HT-29 (cell line): ENCODE measurements around the gene ZNF32. TPM values are rescaled to one million over a fixed set of nuclear protein-coding genes. Genes with fewer than 3 reads are reported as not detected.

Experiments used
- DNase-seq: peaks from one replicate; pipeline ENCODE4 v3.0.0-alpha.2; 2015; ENCODE audit warnings: low spot score
- total RNA-seq: library from RNA; depleted of rRNA; stranded (reverse); fragments of >200 nt; shearing (Covaris generic); gene quantifications from 2 replicates; pipeline ENCODE4 v1.2.3, GENCODE V29; 2014; rRNA removed

ZNF32 gene, protein sequence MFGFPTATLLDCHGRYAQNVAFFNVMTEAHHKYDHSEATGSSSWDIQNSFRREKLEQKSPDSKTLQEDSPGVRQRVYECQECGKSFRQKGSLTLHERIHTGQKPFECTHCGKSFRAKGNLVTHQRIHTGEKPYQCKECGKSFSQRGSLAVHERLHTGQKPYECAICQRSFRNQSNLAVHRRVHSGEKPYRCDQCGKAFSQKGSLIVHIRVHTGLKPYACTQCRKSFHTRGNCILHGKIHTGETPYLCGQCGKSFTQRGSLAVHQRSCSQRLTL
- total RNA-seq, result 7.0 and 7.8 TPM in 2 replicates

GRCh38 chr10:43648398-43649184, at the start of gene ZNF32:
ZNF32 (minus strand) TSS chr10:43648881; CDS start chr10:43646133, 2,748 bp downstream.
- peak; percentile 83 for DNase-seq

DNA sequence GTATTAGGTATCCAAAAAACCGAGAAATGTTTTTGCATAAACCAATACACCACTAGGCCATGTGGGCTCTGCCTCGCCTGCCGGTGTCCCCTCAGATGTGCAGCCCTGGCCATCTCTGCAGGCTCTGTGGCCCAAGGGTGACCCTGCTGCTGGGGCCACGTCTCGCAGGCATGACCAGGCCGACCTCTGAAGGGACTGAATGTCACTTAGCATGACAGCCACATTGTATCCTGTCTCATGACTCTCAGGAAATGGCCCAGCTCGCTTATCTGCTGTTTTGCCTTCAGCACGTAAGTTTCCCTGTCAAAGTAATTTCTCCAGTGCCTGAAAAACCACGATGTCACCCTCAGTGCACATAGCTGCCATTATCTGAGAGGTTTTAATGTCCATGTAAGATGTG, 49.5 kb upstream of the ZNF32 start:
- DNase-seq, result no peak

- DNase-seq, result no peak
Observed at GRCh38 chr10:43696909-43697483, 48.3 kb upstream of the ZNF32 start.

GRCh38 chr10:43695730-43696129, 47.0 kb upstream of the ZNF32 start:
- DNase-seq, result no peak

GRCh38 chr10:43695321-43695720, 46.6 kb upstream of the ZNF32 start:
- DNase-seq, result no peak

DNA sequence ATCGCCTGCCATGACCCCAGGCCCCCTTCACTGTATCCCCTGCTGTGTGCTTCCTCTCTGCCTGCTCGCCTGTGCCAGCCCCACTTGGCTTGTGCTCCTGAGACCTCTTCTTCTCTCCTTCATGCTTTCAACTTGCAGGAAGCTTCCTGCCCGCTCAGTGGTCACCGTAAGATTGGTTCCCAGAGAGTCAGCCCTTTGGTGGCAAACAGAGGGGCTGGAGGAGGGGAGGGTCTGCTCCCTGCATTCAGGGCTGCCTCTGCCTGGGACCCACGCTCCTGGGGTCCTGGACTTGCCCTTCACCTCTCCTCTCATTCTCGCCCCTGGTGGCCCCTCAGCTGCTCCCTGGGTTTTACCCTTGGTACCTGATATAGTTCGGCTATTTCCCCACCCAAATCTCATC, 45.8 kb upstream of the ZNF32 start:
- no peak for DNase-seq

DNA sequence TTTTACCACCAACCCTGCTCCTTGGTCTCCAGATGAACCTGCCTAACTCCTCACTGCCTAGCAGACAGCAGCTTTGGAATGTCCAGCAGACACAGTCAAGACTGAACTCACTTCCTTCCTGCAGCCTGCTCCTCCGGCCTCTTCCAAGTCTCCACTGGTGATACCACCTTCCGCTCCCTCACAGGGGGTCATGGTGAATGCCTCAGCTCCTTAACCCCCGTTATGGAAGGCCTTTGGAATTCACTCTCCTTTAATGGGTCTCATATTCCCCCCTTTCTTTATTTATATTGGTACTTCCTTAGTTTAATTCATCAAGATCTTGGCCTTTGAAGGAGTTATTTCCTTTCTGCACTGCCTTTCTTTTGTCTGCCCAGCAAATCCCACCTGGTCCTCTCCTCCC, 44.9 kb upstream of the ZNF32 start:
- DNase-seq, result no peak

- DNase-seq, result no peak
Observed at GRCh38 chr10:43692051-43692825, 43.6 kb upstream of the ZNF32 start.

DNA sequence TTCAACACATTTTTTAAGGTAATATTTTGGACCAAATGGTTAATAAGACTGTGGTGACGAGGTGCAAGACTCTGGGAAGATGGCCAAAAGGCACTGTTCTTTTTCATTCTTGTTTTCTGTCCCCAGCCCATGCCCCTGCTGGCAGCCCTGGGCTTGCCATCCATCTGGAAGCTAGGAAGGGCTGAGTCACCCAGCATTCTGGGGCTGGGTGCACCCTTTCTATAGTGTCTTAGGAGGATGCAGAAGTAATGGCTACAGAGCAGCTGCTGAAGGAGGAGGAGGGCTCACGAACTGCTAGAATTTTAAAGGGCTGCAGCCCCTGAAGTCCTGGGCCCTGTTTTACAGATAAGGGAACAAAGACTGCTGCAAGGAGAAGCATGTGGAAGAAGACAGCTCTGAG, 42.8 kb upstream of the ZNF32 start:
- DNase-seq, result no peak

DNA sequence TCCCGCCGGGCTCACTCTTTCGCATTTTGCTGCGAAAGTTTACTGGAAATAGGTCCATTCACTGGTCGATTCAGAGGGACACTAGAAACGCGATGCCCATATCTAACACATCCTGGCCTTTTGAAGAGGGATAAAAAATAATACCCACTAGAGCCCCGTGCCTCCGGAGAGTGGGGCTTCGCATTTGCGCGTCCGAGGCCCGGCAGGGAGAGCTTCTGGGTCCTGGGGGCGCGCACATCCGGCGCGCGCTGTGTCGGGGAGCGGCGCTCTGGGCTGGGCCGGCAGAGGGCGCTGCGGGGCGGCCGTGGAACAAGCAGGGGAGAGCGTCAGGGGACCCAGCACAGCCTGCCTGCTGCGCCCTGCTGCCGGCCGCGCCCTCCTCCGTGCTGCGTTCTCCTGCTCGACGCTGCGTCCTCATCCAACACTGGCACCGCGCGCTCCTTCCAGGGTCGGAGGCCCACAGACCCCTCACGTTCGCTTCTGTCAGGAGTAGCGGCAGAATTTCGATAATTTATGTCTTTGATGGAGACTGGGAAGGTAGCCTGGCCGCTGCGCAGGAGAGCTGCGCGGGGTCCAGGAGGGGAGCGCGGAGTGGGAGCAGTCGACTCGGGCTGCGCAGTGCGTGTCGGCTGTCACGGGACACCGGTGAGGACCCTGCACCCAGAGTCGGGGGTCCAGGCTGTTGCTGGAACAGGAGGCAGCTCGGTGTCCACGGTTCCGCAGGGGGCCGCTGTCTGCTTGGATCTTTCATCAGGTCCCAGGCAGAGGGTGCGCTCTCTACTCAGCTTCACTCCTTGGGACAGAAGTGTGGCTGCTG, 41.5 kb upstream of the ZNF32 start:
- DNase-seq, result peak; percentile 62

- peak; percentile 38 for DNase-seq
Observed at GRCh38 chr10:43689618-43689954, 40.9 kb upstream of the ZNF32 start.

GRCh38 chr10:43689007-43689491, 40.4 kb upstream of the ZNF32 start:
- no peak for DNase-seq

DNA sequence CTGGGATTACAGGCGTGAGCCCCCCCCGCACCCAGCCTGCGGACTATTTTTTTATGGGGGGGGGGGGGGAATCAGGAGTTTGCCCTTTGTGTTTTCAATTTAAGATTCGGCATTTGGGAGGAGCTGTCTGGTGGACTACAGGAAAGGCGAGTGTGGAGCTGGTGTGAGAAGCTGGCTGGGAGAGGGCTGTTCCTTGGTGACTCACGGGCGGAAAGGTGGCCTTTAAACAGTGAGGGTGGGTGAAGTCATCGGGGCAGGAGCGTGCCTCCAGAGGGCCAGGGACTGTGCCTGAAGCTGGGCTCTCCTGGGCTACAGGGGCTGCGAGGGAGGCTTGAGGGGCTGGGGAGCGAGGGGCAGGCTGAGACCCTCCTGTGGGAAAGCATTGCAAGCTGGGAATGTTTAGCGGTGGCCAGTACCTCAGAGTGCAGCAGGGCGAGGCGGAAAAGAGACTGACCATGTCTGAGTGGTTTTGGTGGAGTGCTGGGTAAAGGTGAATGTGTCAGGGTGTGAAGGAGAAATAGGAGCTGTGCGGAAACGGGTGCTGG, 39.7 kb upstream of the ZNF32 start:
- no peak for DNase-seq

DNA sequence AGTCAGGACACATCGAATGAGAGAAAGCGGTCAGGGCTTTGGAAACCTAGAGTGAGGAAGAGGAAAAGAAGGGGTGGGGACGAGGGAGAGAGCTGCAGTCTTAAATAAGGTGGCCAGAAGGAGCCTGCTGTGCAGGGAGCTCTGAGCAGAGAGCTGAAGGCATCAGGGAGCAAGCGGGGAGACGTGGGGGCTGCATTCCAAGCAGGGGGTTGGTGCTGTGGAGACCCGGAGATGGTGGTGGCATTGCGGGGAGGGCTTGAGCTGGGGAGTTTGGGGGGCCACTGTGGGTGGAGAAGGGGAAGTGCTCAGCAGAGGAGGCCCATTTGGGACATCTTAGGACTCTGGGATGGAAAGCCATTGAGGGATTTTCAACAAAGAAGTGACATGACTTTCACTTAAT, 38.7 kb upstream of the ZNF32 start:
- DNase-seq, result no peak

DNA sequence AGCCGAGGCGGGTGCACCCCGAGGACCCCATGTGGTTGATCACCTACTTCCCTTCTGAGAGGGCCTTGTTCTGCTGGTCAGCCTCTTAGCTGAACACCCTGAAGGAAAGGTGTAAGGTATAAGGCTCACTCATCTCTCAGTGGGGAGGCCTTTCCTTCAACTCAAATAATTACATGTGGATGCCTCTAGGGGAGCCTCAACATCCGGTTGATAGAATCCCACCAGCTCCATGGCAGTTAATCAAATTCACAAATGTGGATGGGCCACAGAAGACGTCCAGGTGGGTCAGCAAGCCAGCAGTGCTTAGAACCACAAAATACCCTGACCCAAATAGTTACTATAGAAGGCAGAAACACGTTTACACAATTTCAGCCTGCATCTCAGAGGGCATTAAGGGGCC, 37.7 kb upstream of the ZNF32 start:
- no peak for DNase-seq

DNA sequence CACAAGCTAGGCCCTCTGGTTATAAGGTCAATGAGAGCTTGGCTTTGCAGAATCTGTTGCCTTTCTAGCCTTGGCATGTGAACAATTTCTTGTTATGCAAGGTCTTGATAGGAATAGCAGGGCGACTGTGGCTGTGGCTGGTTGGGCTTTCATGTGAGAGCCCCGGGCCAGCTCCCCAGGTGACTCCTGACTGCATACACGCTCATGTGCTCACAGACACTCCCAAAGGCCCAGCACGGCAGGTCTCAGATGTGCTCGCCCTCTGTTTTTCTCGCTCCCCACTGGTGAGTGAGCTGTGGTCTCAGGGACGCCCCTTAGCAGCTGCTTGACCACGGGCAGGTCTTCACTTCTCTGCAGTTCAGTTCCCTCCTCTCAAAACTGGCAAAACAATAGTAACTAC, 37.1 kb upstream of the ZNF32 start:
- no peak for DNase-seq

DNA sequence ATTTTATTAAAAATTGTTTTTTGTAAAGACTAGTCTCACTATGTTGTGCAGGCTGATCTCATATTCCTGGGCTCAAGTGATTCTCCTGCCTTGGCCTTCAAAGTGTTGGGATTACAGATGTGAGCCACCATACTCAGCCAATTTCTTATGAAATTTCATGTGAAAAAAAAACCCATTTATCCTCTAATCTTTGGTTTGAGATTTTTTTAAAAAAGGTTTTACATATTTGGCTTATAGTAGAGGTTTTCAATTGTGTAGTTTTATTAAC, 35.5 kb upstream of the ZNF32 start:
- no peak for DNase-seq

DNA sequence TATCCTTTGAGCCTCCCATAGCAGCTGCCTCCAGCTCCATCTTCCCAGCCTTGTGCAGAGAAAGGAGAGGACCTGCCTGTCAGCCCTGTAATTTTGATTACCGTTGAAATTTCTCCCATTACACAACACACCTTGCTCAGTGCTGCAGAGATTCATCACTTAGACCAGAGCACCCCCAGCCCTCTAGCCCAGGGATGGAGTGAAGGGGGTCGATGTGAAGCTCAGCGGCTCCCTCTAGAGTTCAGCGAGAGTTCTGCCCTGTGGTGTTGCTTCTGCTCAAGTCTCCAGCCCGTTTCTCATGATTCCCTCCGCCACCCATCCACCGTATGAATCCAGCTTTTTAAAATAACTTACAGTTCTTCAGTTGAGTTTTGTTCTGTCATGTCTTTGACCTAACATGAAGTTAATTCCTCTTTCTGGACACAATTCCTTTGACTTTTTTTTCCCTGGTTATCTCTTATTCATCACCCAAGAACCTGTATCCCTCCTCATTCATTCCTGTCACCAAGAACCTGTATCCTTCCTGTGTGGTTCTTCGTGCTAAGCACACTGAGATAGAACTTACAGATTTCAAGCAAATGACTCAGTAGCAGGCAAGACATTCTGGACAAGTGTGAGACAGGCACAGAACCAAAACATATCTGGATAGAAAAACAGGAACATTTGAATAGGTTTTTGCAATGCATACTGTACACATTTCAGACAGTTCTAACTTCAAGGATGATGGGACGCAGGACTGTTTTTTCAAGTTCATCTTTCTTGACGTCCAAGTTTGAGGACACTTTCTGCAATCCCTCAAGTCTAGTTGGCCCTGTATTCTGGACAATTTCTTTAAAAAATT, 35.0 kb upstream of the ZNF32 start:
- DNase-seq, result peak; percentile 36

DNA sequence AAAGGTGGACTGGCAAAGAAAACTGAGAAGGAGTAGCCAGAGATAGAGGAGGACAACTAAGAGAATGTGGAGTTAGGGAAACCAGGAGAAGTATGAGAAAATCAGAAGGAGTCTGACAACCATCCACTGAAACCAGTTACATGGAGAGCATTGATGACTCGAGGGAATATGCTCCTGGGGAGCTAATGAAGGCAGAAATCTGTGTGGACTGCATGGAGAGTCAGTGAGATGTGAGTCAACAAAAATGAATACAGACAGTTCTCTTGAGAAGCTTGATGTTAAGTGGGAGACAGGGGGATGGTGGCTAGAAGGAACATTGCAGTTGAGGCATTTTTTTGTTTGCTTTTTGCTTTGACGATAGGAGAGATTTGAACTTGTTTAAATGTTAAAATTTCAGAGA, 34.3 kb upstream of the ZNF32 start:
- no peak for DNase-seq

- DNase-seq, result no peak
Observed at GRCh38 chr10:43681721-43682120, 33.0 kb upstream of the ZNF32 start.
